ENCODE measurements around the gene PTRH1. TPM values are rescaled to one million over a fixed set of nuclear protein-coding genes. Genes with fewer than 3 reads are reported as not detected.

The PTRH1 gene
- total RNA-seq, 1 donor: 16.3 TPM

DNA sequence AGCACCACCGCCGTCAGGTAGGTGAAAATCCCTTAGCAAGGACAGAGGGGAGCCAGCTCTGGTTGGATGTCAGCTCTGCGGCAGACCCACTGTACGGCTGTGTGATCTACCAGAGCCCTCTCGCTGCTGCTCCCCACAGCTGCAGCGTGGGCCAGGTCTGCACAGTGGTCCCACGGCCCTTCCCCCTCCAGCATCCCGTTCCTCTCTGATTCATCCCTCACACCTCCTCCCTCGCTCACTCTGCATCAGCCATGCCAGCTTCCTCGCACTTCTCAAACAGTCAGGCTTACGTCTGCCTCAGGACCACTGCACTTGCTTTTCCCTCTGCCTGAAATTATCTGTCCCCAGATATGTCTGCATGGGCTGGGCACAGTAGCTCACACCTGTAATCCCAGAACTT, 35.2 kb downstream of the PTRH1 start:
- peaks cover 43% of the 10 kb centered on the region for H3K36me3 ChIP-seq (ENCODE audit: insufficient read depth, low read length)
- H3K79me2 ChIP-seq (ENCODE audit: insufficient read depth, low read length): no peaks in the 10 kb centered on the region
- no peaks in the 10 kb centered on the region for H4K20me1 ChIP-seq (ENCODE audit: insufficient read depth, low read length)
- peaks cover 19% of the 10 kb centered on the region for H3K4me1 ChIP-seq (ENCODE audit: insufficient read depth, low read length)
- H2AFZ ChIP-seq (ENCODE audit: low read length): no peak overlapping the region
- DNase-seq (ENCODE audit: insufficient read length, low spot score, missing footprints): no peak
- no peak overlapping the region for H3K4me2 ChIP-seq (ENCODE audit: insufficient read depth, low read length)
- no peaks in the 10 kb centered on the region for H3K27me3 ChIP-seq (ENCODE audit: insufficient read depth, low read length)
- H3K9me3 ChIP-seq (ENCODE audit: low read depth, low read length): no peaks in the 10 kb centered on the region
- no peak overlapping the region for H3K4me3 ChIP-seq (ENCODE audit: insufficient read depth, low read length)
- TF ChIP-seq, protein P1, sequence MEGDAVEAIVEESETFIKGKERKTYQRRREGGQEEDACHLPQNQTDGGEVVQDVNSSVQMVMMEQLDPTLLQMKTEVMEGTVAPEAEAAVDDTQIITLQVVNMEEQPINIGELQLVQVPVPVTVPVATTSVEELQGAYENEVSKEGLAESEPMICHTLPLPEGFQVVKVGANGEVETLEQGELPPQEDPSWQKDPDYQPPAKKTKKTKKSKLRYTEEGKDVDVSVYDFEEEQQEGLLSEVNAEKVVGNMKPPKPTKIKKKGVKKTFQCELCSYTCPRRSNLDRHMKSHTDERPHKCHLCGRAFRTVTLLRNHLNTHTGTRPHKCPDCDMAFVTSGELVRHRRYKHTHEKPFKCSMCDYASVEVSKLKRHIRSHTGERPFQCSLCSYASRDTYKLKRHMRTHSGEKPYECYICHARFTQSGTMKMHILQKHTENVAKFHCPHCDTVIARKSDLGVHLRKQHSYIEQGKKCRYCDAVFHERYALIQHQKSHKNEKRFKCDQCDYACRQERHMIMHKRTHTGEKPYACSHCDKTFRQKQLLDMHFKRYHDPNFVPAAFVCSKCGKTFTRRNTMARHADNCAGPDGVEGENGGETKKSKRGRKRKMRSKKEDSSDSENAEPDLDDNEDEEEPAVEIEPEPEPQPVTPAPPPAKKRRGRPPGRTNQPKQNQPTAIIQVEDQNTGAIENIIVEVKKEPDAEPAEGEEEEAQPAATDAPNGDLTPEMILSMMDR (IDR thresholded peaks at IDR 0.05; ENCODE audit: extremely low read depth, low read depth, low read length): no peak
- no peak overlapping the region for H3K27ac ChIP-seq (ENCODE audit: low read depth, low read length)

DNA sequence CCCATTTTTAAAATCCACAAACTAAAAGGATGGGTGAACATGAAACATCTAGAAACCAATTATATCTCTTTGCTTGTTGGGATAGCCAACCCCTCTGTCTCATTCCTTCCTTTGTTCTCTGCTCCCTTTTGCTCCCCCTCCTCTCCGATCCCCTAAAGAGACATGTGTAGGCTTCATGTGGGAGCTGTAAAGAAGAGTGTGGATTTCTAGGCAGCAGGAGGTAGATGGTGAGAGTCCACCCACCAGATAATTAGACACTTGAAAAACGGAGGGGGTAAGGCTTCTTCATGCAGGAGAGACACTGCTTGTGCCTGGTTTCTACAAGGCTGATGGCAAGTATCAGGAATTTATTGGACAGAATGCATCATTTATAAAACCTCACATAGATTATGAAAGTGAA, 36.0 kb downstream of the PTRH1 start:
- H3K4me1 ChIP-seq (ENCODE audit: insufficient read depth, low read length): peaks cover 13% of the 10 kb centered on the region
- no peak overlapping the region for H2AFZ ChIP-seq (ENCODE audit: low read length)
- H3K27me3 ChIP-seq (ENCODE audit: insufficient read depth, low read length): no peaks in the 10 kb centered on the region
- TF ChIP-seq, protein P1 (IDR thresholded peaks at IDR 0.05; ENCODE audit: extremely low read depth, low read depth, low read length): no peak
- H3K4me3 ChIP-seq (ENCODE audit: insufficient read depth, low read length): no peak overlapping the region
- peaks cover 43% of the 10 kb centered on the region for H3K36me3 ChIP-seq (ENCODE audit: insufficient read depth, low read length)
- no peak overlapping the region for H3K4me2 ChIP-seq (ENCODE audit: insufficient read depth, low read length)
- no peaks in the 10 kb centered on the region for H4K20me1 ChIP-seq (ENCODE audit: insufficient read depth, low read length)
- DNase-seq (ENCODE audit: insufficient read length, low spot score, missing footprints): peak; percentile 26
- no peak overlapping the region for H3K27ac ChIP-seq (ENCODE audit: low read depth, low read length)
- no peaks in the 10 kb centered on the region for H3K79me2 ChIP-seq (ENCODE audit: insufficient read depth, low read length)
- no peaks in the 10 kb centered on the region for H3K9me3 ChIP-seq (ENCODE audit: low read depth, low read length)

DNA sequence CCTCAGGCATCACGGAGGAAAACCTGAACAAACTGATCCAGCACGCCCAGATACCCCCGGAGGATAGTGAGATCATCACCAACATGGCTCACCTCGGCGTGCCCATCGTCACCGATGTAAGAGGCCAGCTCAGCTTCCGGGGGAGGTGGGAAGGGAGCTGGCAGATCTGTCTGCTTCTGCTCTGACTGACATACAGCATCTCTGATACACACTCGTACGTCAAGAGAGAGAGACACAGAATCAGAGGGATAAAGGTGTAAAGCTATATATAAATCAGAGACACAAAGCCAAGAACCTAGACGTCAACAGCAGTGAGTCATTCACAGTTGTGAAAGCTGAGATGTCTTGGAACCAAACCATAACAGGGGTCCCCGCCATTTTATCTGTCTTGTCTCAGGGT, 38.8 kb downstream of the PTRH1 start:
- no peaks in the 10 kb centered on the region for H3K4me1 ChIP-seq (ENCODE audit: insufficient read depth, low read length)
- DNase-seq (ENCODE audit: insufficient read length, low spot score, missing footprints): peak; percentile 4
- no peaks in the 10 kb centered on the region for H3K79me2 ChIP-seq (ENCODE audit: insufficient read depth, low read length)
- H3K27ac ChIP-seq (ENCODE audit: low read depth, low read length): no peak overlapping the region
- no peaks in the 10 kb centered on the region for H4K20me1 ChIP-seq (ENCODE audit: insufficient read depth, low read length)
- H3K9me3 ChIP-seq (ENCODE audit: low read depth, low read length): no peaks in the 10 kb centered on the region
- peaks cover 47% of the 10 kb centered on the region for H3K36me3 ChIP-seq (ENCODE audit: insufficient read depth, low read length)
- no peaks in the 10 kb centered on the region for H3K27me3 ChIP-seq (ENCODE audit: insufficient read depth, low read length)
- no peak overlapping the region for H2AFZ ChIP-seq (ENCODE audit: low read length)
- no peak overlapping the region for H3K4me2 ChIP-seq (ENCODE audit: insufficient read depth, low read length)
- TF ChIP-seq, protein P1 (IDR thresholded peaks at IDR 0.05; ENCODE audit: extremely low read depth, low read depth, low read length): no peak
- H3K4me3 ChIP-seq (ENCODE audit: insufficient read depth, low read length): no peak overlapping the region

DNA sequence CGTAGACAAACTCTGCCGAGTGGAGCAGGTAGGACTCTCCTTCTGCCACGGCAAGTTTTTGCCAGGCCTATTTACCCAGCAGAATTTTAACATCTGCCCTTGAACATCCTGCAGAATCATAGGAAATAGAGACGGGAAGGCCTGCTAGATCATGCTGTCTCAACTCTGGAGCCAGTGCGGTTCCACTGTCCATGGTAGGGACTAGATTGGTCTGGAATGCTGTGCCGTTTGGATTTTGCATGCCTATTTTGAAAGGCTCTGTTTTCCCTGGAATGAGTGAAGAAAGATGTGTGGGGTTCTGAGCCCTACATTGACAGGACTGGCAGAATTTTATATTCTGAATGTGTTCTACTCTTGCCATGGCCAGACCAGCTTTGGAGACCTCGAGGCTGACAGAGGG, 42.2 kb downstream of the PTRH1 start:
- no peaks in the 10 kb centered on the region for H3K9me3 ChIP-seq (ENCODE audit: low read depth, low read length)
- H2AFZ ChIP-seq (ENCODE audit: low read length): no peak overlapping the region
- no peaks in the 10 kb centered on the region for H4K20me1 ChIP-seq (ENCODE audit: insufficient read depth, low read length)
- H3K27me3 ChIP-seq (ENCODE audit: insufficient read depth, low read length): no peaks in the 10 kb centered on the region
- H3K4me2 ChIP-seq (ENCODE audit: insufficient read depth, low read length): no peak overlapping the region
- DNase-seq (ENCODE audit: insufficient read length, low spot score, missing footprints): no peak
- no peak overlapping the region for H3K27ac ChIP-seq (ENCODE audit: low read depth, low read length)
- H3K79me2 ChIP-seq (ENCODE audit: insufficient read depth, low read length): no peaks in the 10 kb centered on the region
- H3K36me3 ChIP-seq (ENCODE audit: insufficient read depth, low read length): peaks cover 37% of the 10 kb centered on the region
- no peak overlapping the region for H3K4me3 ChIP-seq (ENCODE audit: insufficient read depth, low read length)
- TF ChIP-seq, protein P1 (IDR thresholded peaks at IDR 0.05; ENCODE audit: extremely low read depth, low read depth, low read length): no peak
- H3K4me1 ChIP-seq (ENCODE audit: insufficient read depth, low read length): no peaks in the 10 kb centered on the region
